GM21526 (cell line): ENCODE data around the gene LEFTY2.
A peak's percentile ranks its signal among the peaks of the same experiment; 100 is the strongest.
"Not testable (repeated sequence)": the region's sequence is repeated elsewhere in the genome, so short reads cannot be mapped to it uniquely, and the experiment has no call there.

Experiments used
- ATAC-seq: cut with Tn5 transposase; IDR thresholded peaks from one replicate; pipeline ENCODE4 v1.9.1; 2021; ENCODE audit warnings: moderate library complexity; ENCODE audit not compliant: unreplicated experiment, low FRiP score

The LEFTY2 gene, protein sequence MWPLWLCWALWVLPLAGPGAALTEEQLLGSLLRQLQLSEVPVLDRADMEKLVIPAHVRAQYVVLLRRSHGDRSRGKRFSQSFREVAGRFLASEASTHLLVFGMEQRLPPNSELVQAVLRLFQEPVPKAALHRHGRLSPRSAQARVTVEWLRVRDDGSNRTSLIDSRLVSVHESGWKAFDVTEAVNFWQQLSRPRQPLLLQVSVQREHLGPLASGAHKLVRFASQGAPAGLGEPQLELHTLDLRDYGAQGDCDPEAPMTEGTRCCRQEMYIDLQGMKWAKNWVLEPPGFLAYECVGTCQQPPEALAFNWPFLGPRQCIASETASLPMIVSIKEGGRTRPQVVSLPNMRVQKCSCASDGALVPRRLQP

GRCh38 chr1:225941187-225941941 lies at the start of gene LEFTY2:
LEFTY2 (minus strand) TSS chr1:225941220; CDS start chr1:225941140, 80 bp downstream.
- no peak for ATAC-seq

- ATAC-seq: no peak
Observed at GRCh38 chr1:225987491-225988316, 46.7 kb upstream of the LEFTY2 start.

DNA sequence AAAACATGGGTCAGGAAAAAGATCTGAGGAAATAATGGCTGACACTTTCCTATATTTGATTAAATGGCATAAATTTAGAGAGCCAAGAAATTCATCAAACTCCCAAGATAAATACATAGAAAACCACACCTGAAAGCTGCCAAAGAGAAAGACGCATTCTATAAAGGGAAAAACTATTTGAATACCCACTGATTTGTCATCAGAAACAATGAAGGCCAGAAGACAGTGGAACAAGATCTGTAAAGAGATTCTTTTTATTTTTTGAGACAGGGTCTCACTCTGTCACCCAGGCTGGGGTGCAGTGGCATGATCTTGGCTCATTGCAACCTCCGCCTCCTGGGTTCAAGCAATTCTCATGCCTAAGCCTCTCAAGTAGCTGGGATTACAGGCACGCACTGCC lies 40.7 kb upstream of the LEFTY2 start:
- ATAC-seq: no peak

- ATAC-seq: no peak
Observed at GRCh38 chr1:225980005-225980836, 39.2 kb upstream of the LEFTY2 start.

GRCh38 chr1:225979421-225979820 lies 38.4 kb upstream of the LEFTY2 start:
- no peak for ATAC-seq

- ATAC-seq: no peak
Observed at GRCh38 chr1:225977937-225978748, 37.1 kb upstream of the LEFTY2 start.

DNA sequence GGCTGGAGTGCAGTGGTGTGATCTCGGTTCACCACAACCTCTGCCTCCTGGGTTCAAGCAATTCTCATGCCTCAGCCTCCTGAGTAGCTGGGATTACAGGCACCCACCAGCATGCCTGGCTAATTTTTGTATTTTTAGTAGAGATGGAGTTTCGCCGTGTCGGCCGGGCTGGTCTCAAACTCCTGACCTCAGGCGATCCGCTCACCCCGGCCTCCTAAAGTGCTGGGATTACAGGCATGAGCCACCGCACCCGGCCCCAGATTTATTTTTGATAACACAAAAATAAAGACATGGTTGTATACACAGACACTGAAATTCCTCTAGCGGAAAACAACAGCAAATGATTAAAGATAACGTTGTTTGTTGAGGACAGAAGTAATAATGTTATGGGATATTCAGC lies 34.1 kb upstream of the LEFTY2 start:
- not testable (repeated sequence) for ATAC-seq

GRCh38 chr1:225974454-225974853 lies 33.4 kb upstream of the LEFTY2 start:
- ATAC-seq: no peak

DNA sequence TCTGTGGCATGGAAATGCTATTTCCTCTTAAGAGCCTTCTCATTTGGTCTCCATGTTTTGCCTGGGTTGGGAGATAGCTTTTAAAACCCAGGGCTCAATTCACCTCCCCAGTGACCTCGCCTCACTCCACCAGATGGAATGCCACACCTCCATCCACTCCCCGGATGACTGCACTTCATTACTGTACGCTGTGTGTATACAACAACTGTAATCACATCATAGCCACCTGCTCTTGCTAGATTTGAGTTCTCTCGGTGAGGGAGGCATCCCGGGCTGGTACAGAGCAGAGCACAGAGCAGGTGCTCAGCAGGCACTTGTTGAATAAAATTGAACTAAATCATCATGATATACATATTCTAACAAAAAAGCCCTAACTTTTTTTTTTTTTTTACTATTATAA lies 32.1 kb upstream of the LEFTY2 start:
- no peak for ATAC-seq

GRCh38 chr1:225972344-225973152 lies 31.5 kb upstream of the LEFTY2 start:
- ATAC-seq: no peak

- not testable (repeated sequence) for ATAC-seq
Observed at GRCh38 chr1:225970592-225971157, 29.7 kb upstream of the LEFTY2 start.

DNA sequence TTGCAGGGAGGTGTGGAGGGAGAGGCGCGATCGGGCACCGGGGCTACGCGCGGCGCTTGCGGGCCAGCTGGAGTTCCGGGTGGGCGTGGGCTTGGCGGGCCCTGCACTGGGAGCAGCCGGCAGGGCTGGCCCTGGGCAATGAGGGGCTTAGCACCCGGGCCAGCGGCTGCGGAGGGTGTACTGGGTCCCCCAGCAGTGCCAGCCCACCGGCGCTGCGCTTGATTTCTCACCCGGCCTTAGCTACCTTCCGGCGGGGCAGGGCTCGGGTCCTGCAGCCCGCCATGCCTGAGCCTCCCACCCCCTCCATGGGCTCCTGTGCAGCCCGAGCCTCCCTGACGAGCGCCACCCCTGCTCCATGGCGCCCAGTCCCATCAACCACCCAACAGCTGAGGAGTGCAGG lies 28.7 kb upstream of the LEFTY2 start:
- ATAC-seq: not testable (repeated sequence)

GRCh38 chr1:225965231-225965630 lies 24.2 kb upstream of the LEFTY2 start:
- no peak for ATAC-seq

DNA sequence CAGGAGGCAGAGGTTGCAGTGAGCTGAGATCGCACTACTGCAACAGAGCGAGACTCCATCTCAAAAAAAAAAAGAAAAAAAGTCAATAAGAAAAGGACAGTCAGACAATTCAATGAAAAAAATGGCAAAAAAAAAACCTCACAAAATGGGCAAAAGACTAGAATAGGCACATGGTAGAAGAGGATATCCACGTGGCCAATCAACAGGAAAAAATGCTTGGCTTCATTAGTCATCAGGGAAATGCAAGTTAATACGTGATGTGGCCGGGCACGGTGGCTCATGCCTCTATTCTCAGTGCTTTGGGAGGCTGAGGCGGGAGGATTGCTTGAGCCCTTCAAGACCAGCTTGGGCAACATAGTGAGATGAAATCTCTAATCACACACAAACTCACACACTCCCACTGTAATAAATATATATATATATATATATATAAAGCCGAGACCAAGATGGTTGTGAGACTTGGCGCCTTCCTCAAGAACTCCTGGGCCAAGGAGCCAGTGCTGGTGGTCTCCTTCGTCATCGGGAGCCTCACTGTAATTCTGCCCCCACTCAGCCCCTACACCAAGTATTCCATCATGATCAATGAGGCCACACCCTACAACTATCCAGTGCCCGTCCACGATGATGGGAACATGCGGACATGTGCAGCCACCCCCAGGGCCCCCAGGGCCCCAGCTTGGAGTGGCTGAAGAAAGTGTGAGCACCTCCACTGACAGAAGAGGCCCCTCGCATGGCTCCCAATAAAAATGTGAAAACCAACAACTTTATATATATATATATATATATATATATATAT lies 22.9 kb upstream of the LEFTY2 start:
- no peak for ATAC-seq

DNA sequence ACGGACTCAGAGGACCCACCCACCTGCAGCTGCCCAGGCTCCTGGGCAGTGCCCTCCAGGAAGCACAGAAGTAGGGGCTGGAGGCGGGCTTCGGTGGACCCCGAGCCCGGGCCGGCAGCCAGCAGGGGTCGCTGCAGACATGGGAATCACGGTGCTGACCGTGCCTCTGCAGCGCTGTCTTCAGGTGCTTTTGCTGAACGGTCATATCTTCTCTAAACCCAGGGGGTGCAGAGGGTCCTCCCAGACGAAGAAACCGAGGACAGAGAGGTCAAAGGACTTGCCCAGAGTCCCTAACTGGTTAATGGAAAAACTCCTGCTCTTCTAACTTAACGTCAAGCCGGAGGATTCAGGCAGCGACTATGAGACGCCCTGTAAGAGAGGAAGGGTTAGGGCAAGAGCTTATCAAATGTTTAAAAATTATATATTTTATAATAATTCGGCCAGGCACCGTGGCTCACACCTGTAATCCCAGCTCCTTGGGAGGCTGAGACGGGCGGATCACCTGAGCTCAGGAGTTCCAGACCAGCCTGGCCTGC lies 21.5 kb upstream of the LEFTY2 start:
- peak; percentile 83 for ATAC-seq

DNA sequence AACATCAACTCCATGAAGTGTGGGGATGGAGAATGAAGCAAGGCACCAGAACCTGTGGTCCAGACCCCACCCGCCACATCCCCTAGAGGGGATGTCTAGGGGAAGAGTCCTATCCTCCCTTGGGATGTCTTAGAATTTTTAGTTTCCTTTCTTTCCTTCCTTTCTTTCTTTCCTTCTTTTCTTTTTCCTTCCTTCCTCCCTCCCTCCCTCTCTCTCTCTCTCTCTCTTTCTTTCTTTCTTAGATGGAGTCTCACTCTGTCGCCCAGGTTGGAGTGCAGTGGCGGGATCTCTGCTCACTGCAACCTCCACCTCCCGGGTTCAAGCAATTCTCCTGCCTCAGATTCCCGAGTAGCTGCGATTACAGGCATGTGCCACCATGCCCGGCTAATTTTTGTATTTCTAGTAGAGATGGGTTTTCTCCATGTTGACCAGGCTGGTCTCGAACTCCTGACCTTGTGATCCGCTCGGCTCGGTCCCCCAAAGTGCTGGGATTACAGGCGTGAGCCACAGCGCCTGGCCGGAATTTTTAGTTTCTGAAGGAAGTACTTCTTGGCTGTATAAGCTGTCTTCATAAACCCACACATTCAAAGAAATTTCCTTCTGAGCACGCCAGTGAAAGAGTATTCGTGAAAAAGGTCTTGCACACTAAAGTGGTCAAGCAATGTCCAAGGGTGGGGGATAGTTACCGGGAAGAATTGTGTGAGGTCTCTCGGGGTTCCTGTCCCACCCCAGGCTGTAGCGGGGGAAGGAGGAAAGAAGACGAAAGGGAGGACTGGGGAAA lies 20.8 kb upstream of the LEFTY2 start:
- ATAC-seq: peak; percentile 21
